Stimulated activated naive CD8-positive, alpha-beta T cell treated with anti-CD3 and anti-CD28 coated beads, Interleukin-15, Interleukin-2, amounts not matched to agents 100 ng/mL and 50 ng/mL, for 24 hours (primary cell): ENCODE measurements around the gene CYTIP.
A peak's percentile ranks its signal among the peaks of the same experiment; 100 is the strongest.

Experiments
- H3K27ac Mint-ChIP-seq: one replicate; pipeline ENCODE4 v1.8.0; 2021; ENCODE audit warnings: mild to moderate bottlenecking, mixed read lengths
- H3K27me3 Mint-ChIP-seq: one replicate; pipeline ENCODE4 v1.8.0; 2021; ENCODE audit warnings: mixed read lengths
- H3K36me3 Mint-ChIP-seq: one replicate; pipeline ENCODE4 v1.8.0; 2021; ENCODE audit warnings: low read depth, mixed read lengths
- H3K4me1 Mint-ChIP-seq: one replicate; pipeline ENCODE4 v1.8.0; 2021; ENCODE audit warnings: low read depth, mixed read lengths
- H3K4me3 Mint-ChIP-seq: one replicate; pipeline ENCODE4 v1.8.0; 2021; ENCODE audit warnings: mild to moderate bottlenecking, mixed read lengths
- H3K9me3 Mint-ChIP-seq: one replicate; pipeline ENCODE4 v1.8.0; 2021; ENCODE audit warnings: mixed read lengths

CYTIP gene

GRCh38 chr2:157471078-157471477 lies 27.2 kb upstream of the CYTIP start:
- Mint-ChIP-seq H3K4me1 (peaks cover 98% of the 10 kb centered on the region), H3K36me3 (peaks cover 7% of the 10 kb centered on the region), H3K4me3 (peak overlapping the region; percentile 26), H3K27ac (peak overlapping the region; percentile 100), H3K27me3 (no peaks in the 10 kb centered on the region), H3K9me3 (no peaks in the 10 kb centered on the region)

DNA sequence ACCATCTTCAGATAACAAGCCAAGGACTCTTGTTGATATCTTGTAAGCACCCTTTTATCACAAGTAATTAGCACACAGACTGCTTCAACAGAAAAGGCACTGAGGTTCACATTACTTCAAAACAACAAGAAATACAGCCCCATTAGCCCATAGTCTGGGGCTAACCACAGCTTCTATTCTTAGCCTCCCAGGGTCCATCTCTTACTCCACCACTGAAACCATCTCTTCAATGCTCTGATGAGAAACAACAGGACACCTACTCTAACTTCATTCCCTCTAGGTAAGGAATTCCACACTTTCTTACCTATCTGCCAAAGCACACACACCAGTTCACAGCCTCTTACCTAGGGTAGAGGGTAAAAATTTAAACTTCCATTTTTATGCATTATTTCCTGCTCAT lies 26.4 kb upstream of the CYTIP start:
- Mint-ChIP-seq H3K36me3 (peaks cover 13% of the 10 kb centered on the region), H3K27me3 (no peaks in the 10 kb centered on the region), H3K9me3 (peaks cover 4% of the 10 kb centered on the region), H3K27ac (peak overlapping the region; percentile 100), H3K4me3 (peak overlapping the region; percentile 79), H3K4me1 (peaks cover 98% of the 10 kb centered on the region)

GRCh38 chr2:157469726-157470125 lies 25.8 kb upstream of the CYTIP start:
- H3K36me3 Mint-ChIP-seq: peaks cover 16% of the 10 kb centered on the region
- H3K4me1 Mint-ChIP-seq: peaks cover 100% of the 10 kb centered on the region
- H3K4me3 Mint-ChIP-seq: peak overlapping the region; percentile 79

DNA sequence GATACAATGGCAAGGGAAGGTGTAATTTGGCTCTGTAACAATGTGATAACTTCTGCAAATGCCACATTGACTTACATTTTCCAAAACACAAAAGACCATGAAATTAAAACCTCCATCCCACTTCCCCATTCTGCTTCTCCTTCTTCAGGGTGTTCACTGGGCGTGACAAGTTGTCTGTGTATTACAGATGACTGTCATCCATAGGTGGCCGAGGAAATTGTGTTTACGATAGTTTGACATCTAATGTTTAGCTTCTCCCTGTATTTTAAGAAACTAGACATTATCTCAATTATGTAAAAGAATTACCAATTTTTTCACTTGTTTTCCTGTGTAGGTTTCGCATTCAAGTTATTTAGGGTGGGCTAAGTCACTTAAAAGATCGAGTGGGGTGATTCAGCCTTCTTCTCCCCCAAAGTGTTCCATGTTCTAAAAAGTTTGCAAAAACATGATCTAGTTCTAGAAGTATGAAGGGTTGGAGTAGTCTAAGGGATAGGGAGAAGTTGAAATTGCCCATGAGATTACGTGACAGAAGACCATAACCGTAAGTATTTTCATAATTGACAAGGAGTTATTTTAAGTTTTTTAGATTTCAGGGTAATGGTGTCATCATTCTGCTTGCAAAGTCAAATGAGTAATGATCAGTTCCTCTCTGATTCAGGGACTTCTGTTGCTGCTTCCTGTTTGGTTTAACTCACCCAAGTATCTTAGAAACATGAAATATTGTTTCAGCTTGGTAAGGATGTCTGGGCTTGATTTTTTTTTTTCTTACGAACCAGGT lies 25.2 kb upstream of the CYTIP start:
- H3K36me3 Mint-ChIP-seq: peaks cover 20% of the 10 kb centered on the region
- H3K27ac Mint-ChIP-seq: peak overlapping the region; percentile 100
- H3K4me1 Mint-ChIP-seq: peaks cover 100% of the 10 kb centered on the region
- H3K4me3 Mint-ChIP-seq: peak overlapping the region; percentile 79
- peaks cover 4% of the 10 kb centered on the region for H3K9me3 Mint-ChIP-seq
- no peaks in the 10 kb centered on the region for H3K27me3 Mint-ChIP-seq

More at GRCh38 chr2:157469726-157470125, 25.8 kb upstream of the CYTIP start:
- Mint-ChIP-seq H3K27me3 (no peaks in the 10 kb centered on the region), H3K27ac (peak overlapping the region; percentile 100), H3K9me3 (peaks cover 4% of the 10 kb centered on the region)

DNA sequence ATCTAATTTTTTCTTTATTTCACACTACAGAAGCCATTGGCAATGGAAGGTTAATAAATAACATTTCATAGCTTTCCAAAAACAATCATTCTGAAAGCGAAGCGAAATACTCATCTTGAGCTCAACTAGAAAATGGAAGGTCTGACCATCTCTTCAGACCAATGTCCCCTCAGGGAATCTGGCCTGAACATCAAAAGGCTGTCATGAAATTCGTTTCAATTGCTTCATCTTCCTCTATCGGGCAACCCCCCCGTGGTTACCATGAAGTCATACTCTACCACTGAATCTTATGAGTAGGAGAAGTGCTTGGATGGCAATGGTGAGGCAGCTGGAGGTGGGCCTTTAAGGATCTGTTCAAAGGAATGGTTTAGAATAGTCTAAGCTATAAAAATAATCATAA lies 22.9 kb upstream of the CYTIP start:
- Mint-ChIP-seq H3K9me3 (peaks cover 4% of the 10 kb centered on the region), H3K27ac (peak overlapping the region; percentile 100), H3K27me3 (no peaks in the 10 kb centered on the region), H3K4me3 (peak overlapping the region; percentile 40), H3K4me1 (peaks cover 100% of the 10 kb centered on the region), H3K36me3 (peaks cover 27% of the 10 kb centered on the region)

DNA sequence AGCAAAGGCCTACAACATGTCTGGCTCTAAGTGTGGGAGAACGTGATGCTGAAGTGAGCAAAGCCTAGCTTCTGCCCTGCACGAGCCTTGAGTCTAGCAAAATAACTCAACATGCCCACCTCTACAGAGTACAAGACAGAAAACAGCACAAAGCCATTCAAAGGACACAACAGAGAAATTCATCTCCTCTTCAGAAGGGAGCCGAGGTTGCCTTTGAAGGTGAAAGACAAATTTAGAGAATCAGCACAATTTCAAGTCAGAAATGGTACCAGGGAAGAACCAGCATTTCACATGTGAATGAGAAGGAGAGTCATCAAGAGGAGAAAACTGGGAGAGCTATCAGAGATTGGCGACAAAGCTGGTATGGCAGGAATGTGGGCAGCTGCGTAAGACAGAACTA lies 21.7 kb upstream of the CYTIP start:
- Mint-ChIP-seq H3K27ac (peak overlapping the region; percentile 100), H3K4me1 (peaks cover 100% of the 10 kb centered on the region), H3K4me3 (peak overlapping the region; percentile 40), H3K9me3 (peaks cover 4% of the 10 kb centered on the region), H3K27me3 (no peaks in the 10 kb centered on the region), H3K36me3 (peaks cover 28% of the 10 kb centered on the region)

DNA sequence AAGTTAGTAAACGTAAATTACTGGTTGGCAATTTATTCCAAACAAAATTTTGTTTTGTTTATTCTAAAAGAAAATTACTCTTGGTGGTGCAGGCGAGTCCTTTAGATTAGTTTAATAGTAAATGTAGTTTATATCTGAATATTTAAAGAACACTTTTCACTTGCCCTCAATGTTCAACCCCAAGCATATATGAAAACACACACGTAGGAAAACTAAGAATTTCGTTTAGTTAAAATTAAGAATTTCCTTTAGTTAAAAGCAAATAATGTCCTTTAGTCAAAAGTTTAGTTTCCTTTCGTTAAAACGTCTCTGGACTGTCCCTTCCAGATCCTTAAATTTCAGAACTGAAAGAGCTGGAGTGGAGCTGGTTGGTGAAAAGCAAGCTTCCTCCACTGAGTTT lies 19.1 kb upstream of the CYTIP start:
- no peaks in the 10 kb centered on the region for H3K27me3 Mint-ChIP-seq
- peaks cover 4% of the 10 kb centered on the region for H3K9me3 Mint-ChIP-seq
- no peak overlapping the region for H3K4me3 Mint-ChIP-seq

GRCh38 chr2:157460897-157461296 lies 17.0 kb upstream of the CYTIP start:
- H3K4me1 Mint-ChIP-seq: peaks cover 89% of the 10 kb centered on the region
- H3K9me3 Mint-ChIP-seq: peaks cover 4% of the 10 kb centered on the region
- peak overlapping the region; percentile 100 for H3K27ac Mint-ChIP-seq
- H3K36me3 Mint-ChIP-seq: peaks cover 20% of the 10 kb centered on the region
- no peaks in the 10 kb centered on the region for H3K27me3 Mint-ChIP-seq
- H3K4me3 Mint-ChIP-seq: peak overlapping the region; percentile 58

More for the DNA sequence above, 19.1 kb upstream of the CYTIP start:
- Mint-ChIP-seq H3K27ac (peak overlapping the region; percentile 100), H3K4me1 (peaks cover 91% of the 10 kb centered on the region), H3K36me3 (peaks cover 28% of the 10 kb centered on the region)

DNA sequence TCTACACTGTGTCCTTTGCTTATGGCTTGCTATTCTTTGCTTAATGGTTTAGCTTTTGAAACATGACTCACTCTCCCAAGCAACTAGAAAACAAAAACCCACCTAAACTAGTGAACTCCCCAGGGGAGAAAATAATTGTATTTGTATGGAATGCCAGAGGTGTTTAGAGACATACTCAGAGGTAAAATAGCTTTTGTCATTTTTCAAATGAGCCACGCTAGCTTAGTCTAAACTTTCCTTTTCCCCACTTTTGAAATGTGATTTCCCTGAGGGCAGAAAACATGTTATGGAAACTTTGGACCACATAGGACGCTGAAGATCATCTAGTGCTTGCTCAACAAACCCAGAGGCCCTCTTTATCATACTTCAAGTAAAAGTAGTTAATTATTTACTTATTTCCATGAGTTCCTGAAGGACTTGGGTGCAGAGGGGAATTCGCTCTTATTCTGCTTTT lies 16.5 kb upstream of the CYTIP start:
- peak overlapping the region; percentile 58 for H3K4me3 Mint-ChIP-seq

DNA sequence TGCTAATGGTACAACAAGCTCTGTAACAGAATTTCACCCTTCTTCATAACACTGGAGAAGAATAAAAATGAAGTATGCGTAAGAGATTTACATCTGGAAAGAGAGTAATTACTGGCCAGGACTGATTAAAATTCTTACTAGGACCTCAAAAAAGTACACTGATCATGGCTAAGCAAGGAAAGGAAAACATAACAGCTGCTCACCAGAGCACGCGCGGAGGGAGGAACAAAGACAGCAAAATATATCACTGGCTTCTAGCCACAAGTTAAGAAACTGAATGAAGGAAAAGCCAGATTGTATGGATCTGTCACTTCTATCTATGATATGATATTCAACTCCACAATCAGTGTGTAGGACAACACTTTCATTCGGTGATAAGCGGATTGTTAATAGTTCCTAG lies 15.6 kb upstream of the CYTIP start:
- H3K27ac Mint-ChIP-seq: peak overlapping the region; percentile 33
- no peaks in the 10 kb centered on the region for H3K9me3 Mint-ChIP-seq
- H3K27me3 Mint-ChIP-seq: no peaks in the 10 kb centered on the region
- peaks cover 84% of the 10 kb centered on the region for H3K4me1 Mint-ChIP-seq
- H3K4me3 Mint-ChIP-seq: no peak overlapping the region
- peaks cover 13% of the 10 kb centered on the region for H3K36me3 Mint-ChIP-seq

More for the DNA sequence above, 16.5 kb upstream of the CYTIP start:
- H3K27me3 Mint-ChIP-seq: no peaks in the 10 kb centered on the region
- no peaks in the 10 kb centered on the region for H3K9me3 Mint-ChIP-seq
- H3K27ac Mint-ChIP-seq: peak overlapping the region; percentile 100
- peaks cover 89% of the 10 kb centered on the region for H3K4me1 Mint-ChIP-seq
- H3K36me3 Mint-ChIP-seq: peaks cover 15% of the 10 kb centered on the region

GRCh38 chr2:157447741-157448140 lies 3.9 kb upstream of the CYTIP start:
- no peaks in the 10 kb centered on the region for H3K27me3 Mint-ChIP-seq
- peak overlapping the region; percentile 84 for H3K4me3 Mint-ChIP-seq
- no peaks in the 10 kb centered on the region for H3K9me3 Mint-ChIP-seq
- H3K27ac Mint-ChIP-seq: peak overlapping the region; percentile 95
- H3K36me3 Mint-ChIP-seq: peaks cover 15% of the 10 kb centered on the region
- peaks cover 70% of the 10 kb centered on the region for H3K4me1 Mint-ChIP-seq

- Mint-ChIP-seq H3K4me1 (peaks cover 63% of the 10 kb centered on the region), H3K36me3 (peaks cover 22% of the 10 kb centered on the region), H3K27me3 (no peaks in the 10 kb centered on the region), H3K9me3 (no peaks in the 10 kb centered on the region), H3K27ac (peak overlapping the region; percentile 95), H3K4me3 (peak overlapping the region; percentile 84)
These were observed 3.1 kb upstream of the CYTIP start for GRCh38 chr2:157447031-157447430.

GRCh38 chr2:157444641-157445040 lies 752 bp upstream of the CYTIP start:
- Mint-ChIP-seq H3K4me3 (peak overlapping the region; percentile 99), H3K9me3 (no peaks in the 10 kb centered on the region), H3K27ac (peak overlapping the region; percentile 100), H3K27me3 (no peaks in the 10 kb centered on the region), H3K4me1 (peaks cover 61% of the 10 kb centered on the region), H3K36me3 (peaks cover 43% of the 10 kb centered on the region)

GRCh38 chr2:157443090-157443489 lies 799 bp downstream of the CYTIP start:
- peak overlapping the region; percentile 99 for H3K4me3 Mint-ChIP-seq
- no peaks in the 10 kb centered on the region for H3K9me3 Mint-ChIP-seq
- peaks cover 56% of the 10 kb centered on the region for H3K4me1 Mint-ChIP-seq
- H3K27me3 Mint-ChIP-seq: no peaks in the 10 kb centered on the region
- H3K27ac Mint-ChIP-seq: peak overlapping the region; percentile 100
- H3K36me3 Mint-ChIP-seq: peaks cover 58% of the 10 kb centered on the region

DNA sequence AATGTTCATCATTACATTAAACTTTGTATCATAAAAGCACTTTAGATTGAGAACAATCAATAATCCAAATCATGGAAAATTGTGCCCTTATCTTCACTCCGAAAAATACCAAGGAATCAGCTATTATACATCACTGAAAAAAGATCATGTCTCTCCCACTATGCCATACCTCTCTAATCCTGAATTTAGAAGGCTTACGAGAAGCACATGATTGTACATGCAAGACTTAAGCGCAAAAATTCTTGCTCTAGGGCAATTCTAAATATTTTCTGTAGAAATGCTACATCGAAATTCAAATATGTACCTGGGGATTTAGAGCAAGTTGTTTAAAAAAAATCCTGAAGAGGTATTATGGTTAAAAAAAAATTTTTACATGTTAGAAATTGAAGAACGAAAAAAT lies 1.3 kb downstream of the CYTIP start:
- Mint-ChIP-seq H3K4me1 (peaks cover 56% of the 10 kb centered on the region), H3K36me3 (peaks cover 63% of the 10 kb centered on the region), H3K27me3 (no peaks in the 10 kb centered on the region), H3K4me3 (peak overlapping the region; percentile 99), H3K9me3 (no peaks in the 10 kb centered on the region), H3K27ac (peak overlapping the region; percentile 100)
